ENCODE results near the gene MAP4K3.

MAP4K3 gene

DNA sequence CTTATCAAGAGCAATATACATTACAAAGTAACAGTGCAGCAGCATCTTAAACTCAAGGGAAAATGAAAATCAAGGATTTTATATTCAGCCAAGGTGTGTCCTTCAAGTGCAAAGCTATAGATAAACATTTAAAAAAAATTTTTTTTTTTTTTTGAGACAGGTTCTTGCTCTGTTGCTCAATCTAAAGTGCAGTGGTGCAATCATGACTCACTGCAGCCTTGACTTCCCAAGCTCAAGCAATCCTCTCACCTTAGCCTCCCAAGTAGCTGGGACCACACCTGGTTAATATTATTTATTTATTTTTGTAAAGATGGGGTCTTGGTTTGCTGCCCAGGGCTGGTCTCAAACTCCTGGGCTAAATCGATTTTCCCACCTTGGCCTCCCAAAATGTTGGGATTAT, 202.3 kb downstream of the MAP4K3 start:
- no peak for DNase-seq

DNA sequence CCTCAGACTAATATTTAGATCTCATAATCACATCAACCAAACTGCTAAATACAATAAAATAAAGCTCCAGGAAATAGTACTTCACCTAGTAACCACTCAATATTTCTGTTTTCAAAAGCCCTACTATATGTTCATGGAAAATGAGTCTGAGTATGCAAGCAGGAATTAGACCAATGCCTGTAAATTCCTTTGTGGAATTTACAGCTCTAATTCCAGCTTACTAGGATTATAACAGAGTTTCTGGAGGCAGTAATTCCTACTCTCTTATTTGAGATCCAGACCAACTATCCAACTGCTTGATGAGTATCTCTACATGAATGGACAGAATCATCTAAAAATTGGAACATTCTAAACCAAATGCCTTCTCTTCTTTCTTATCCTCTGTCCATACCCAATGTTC, 204.9 kb downstream of the MAP4K3 start:
- no peak for DNase-seq

- no peak for DNase-seq
Measured at GRCh38 chr2:39228413-39229209, 208.5 kb downstream of the MAP4K3 start.

DNA sequence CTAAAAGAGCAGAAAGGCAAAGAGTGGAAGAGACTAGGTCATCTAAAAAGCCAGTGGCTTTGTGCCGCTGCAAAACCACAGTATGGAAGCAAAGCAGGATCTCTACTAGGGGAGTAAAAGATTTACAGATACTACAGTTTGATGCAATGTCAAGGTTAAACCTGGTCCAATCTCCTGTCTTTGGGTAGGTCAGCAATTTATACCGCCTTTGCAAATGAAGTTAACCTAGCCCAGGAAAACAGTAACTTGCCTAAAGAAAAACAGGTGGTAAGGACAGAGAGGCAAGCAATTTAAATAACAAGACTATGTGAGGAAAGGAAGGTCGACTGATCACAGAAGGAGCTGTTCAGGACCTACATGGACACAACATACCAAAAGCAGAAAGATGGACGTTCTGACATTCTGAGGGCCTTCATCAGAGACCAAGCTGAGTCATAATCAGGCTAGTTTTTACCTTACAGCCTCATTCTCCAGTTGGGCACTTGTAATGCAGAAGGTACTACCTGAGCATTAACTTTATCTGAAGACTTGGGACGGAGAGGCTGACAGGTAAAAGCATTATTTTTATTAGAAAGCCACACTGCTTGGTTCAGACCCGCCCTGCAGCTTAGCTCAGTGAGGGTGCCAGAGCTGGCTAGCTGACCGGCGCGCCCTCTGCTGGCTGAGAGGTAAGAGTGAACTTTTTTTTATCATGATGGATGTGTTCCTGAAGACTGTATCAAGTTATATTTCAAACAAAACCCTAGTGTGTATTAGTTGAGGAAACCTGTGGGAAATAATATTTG, 209.3 kb downstream of the MAP4K3 start:
- DNase-seq = peak; percentile 79 to 81

DNA sequence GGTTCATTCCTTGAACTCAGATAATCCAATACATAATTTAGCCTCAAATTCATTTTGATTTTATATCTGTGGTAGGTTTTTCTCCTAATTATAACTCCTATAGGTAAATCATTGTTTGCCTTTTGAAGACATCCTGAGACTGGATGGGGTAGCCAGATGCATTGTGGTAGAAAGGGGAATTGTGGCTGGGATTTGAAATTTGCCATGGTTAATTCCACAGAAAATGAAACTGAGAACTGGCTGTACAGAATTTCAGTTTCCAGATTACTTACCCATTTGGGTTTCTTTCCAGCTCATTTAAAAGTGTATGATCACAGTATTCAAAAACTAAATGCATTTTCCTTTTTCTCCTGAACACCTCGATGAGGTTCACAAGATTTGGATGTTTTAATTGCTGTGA, 211.5 kb downstream of the MAP4K3 start:
- DNase-seq = no peak

DNA sequence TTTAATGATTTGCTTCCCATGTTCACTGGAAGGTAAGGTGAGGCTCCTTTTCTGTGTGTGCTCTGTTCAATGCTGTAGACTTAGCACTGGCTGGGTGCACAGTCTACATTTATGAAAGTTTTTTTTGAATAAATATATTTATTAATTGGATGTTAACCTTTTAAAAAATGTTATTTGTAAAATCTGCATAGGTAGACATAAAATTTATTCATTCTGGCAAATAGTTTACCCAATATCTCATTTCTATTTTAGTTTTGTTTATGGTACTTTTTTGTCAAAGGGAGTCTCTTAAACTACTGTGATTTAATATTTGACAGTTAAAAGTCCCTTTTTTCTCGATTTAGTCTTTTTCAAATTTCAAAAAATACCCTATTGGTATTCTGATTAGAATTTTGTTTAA, 213.2 kb downstream of the MAP4K3 start:
- no peak for DNase-seq

GRCh38 chr2:39221459-39221858, 215.6 kb downstream of the MAP4K3 start:
- no peak for DNase-seq

GRCh38 chr2:39220136-39220535, 216.9 kb downstream of the MAP4K3 start:
- DNase-seq = no peak

DNA sequence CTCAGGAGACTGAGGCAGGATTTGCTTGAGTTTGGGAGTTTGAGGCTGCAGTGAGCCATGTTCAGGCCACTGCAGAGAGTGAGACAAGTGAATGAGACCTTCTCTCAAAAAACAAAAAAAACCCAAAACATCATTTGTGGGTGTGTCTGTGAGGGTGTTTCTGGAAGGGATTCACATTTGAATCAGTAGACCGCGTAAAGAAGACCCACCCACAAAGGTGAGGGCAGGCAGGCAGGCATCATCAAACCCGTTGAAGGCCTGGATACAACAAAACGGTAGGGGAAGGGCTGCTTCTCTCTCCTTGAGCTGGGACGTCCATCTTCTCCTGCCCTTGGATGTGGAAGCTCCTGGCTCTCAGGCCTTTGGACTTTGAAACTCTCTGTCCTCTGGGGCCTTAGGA, 218.7 kb downstream of the MAP4K3 start:
- no peak for DNase-seq

- DNase-seq = no peak
Measured at GRCh38 chr2:39217192-39217550, 219.9 kb downstream of the MAP4K3 start.

DNA sequence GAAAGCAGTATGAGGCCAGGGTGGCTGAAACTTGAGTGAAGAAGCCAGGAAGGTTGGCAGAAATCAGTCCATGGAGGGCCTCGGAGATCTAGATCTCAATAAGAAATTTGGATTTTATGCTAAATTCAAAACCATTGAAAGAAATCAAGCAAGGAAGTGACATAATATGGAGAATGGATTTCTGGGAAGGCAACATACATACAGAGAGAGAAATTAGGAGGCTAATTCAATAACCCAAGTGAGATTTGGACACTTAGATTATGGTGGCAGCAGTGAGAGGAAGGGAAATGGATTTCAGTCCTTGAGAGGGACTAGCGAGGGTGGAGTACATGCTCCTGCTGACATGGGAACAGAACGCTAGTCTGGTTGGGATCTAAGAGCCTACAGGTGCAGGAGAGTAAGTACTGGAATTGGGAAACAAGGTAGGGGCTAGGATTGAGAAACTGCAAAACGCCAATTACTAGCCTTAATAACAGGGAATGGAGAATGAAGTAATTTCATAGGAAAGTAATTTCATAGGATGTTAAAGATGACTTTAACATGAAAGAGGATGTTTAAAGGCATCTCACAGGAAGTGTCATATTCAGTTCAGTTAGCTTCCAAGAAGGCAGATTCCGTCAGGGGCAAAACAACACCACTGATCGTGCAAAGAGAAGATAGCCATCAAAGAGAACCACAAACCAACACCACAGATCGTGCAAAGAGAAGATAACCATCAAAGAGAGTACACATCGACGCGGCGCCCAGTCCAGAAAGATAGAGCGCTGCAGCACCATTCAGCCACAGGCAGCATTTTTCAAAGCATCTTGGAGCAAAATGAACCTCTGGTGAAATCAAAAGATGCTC, 220.5 kb downstream of the MAP4K3 start:
- peak; percentile 69 to 81 for DNase-seq

GRCh38 chr2:39215545-39215944, 221.5 kb downstream of the MAP4K3 start:
- no peak for DNase-seq

GRCh38 chr2:39213015-39213414, 224.1 kb downstream of the MAP4K3 start:
- no peak for DNase-seq

- DNase-seq = no peak
Measured at GRCh38 chr2:39210846-39211245, 226.2 kb downstream of the MAP4K3 start.

- DNase-seq = no peak
Measured at GRCh38 chr2:39203382-39203781, 233.7 kb downstream of the MAP4K3 start.

DNA sequence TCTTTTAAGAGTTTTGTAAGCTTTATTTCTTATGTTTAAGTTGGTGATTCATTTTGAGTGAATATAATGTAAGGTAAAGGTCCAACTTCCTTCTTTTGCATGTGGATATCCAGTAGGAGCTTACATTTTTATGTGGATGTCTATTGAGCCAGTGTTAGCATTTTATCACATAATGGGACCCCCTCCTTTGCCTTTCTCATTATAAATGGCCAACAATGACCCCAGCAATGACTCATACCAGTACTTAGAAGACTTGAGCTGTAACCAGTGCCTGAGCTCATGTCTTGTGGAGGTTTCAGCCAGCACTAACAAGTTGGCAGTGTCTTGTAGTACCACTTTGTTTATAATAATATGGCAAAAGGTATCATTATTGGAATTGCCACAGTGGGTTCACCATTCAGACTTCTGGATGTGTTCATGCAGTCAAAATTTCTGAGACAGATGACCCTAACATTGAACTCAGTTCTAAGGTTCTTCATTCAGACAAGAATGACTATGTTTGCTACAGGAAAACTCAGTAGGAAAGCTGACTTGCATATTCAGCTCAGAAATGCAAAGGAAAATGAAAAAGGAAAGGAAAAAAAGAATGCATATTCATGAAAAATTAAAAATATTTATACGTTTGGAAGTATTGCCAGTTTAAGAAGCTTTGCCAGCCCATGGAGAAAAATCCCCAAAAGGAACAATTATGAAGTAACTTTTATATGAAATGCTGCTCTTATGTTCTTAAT, 234.3 kb downstream of the MAP4K3 start:
- no peak for DNase-seq
